Astrocyte of the spinal cord (primary cell): Measurements from ENCODE around the gene TIMM44.
A peak's percentile ranks its signal among the peaks of the same experiment; 100 is the strongest.

Experiments
- DNase-seq: peaks from one replicate; pipeline ENCODE4 v3.0.0; 2011; ENCODE audit warnings: low read depth, low spot score
- H3K4me3 ChIP-seq: 2 replicates; pipeline ENCODE4 v1.5.1; 2011; ENCODE audit warnings: low read depth, mild to moderate bottlenecking, low read length, moderate library complexity
- CTCF ChIP-seq: IDR thresholded peaks from 2 replicates; pipeline ENCODE4 v1.5.1; 2012; ENCODE audit warnings: low read depth, mild to moderate bottlenecking, low read length, inconsistent platforms
- in situ Hi-C: cut with HindIII; loops from 2 replicates; pipeline ENCODE4 v1.10.0; 2017; ENCODE audit warnings: low sequenced_read_pairs

The TIMM44 gene

GRCh38 chr19:7943444-7944176 lies at the start of gene TIMM44:
Gene TIMM44, minus strand, starts transcription at chr19:7943666. Its CDS starts 15 bp downstream, at chr19:7943651.
- peak within 1 kb of the TSS; percentile 68 for H3K4me3 ChIP-seq
- DNase-seq, result peak; percentile 99
- no peak for TF ChIP-seq CTCF
- in situ Hi-C loops, result no loop called here

DNA sequence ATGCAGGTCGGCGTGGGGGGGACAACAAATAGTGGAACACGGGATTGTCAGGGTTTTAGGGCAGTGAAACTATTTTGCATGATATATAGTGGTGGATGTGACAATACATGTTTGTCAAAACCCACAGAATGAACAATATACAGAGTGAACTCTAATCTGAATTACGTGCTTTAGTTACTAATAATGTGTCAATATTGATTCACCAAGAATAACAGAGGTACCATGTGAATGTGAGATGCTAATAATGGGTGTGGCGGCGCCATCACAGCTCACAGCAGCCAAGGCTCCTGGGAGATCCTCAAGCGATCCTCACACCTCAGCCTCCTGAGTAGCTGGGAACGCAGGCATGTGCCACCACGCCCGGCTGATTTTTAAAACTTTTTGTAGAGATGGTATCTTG lies 49.1 kb upstream of the TIMM44 start:
- no peak for DNase-seq
- no peak for TF ChIP-seq CTCF
- H3K4me3 ChIP-seq, result no peak overlapping the region
- in situ Hi-C loops, result no loop called here

GRCh38 chr19:7989071-7989575 lies 45.7 kb upstream of the TIMM44 start:
- DNase-seq, result no peak
- no peak overlapping the region for H3K4me3 ChIP-seq
- TF ChIP-seq CTCF, result no peak
- in situ Hi-C loops, result no loop called here

DNA sequence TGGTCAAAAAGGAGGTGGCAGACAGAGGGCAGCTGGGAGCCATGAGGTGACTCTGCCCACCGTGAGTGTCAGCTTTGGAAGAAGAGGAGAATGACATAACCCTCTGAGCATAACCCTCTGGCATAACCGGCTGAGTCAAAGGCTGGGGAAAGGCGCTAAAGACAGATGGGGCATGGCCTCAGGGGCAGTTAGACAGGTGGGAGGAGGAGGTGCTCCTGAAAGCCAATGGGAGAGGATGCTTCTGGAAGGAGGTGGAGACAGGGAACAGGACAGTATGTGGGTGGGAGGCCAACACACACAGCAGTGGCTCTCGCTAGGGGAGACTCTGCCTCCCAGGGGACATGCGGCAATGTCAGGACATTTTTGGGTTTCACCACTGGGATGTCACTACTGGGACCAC lies 44.8 kb upstream of the TIMM44 start:
- no peak for DNase-seq
- in situ Hi-C loops, result no loop called here
- no peak overlapping the region for H3K4me3 ChIP-seq
- TF ChIP-seq CTCF, result no peak

GRCh38 chr19:7987114-7987768 lies 43.8 kb upstream of the TIMM44 start:
- TF ChIP-seq CTCF, result no peak
- in situ Hi-C loops, result no loop called here

GRCh38 chr19:7986321-7987113 lies 43.1 kb upstream of the TIMM44 start:
- in situ Hi-C loops, result no loop called here
- no peak overlapping the region for H3K4me3 ChIP-seq
- no peak for TF ChIP-seq CTCF
- peak; percentile 74 for DNase-seq

More at GRCh38 chr19:7987114-7987768, 43.8 kb upstream of the TIMM44 start:
- DNase-seq, result no peak
- no peak overlapping the region for H3K4me3 ChIP-seq
